Karpas-422 (cell line): Measurements from ENCODE around the gene SKP1. TPM values are rescaled to one million over a fixed set of nuclear protein-coding genes. Genes with fewer than 3 reads are reported as not detected.

Experiments
- DNase-seq: peaks from one replicate; pipeline ENCODE4 v3.0.0-alpha.2; 2015
- H2AFZ ChIP-seq: fragments of 200-600 bp; sonication (generic); 2 replicates; pipeline ENCODE4 v1.6.1; 2014; ENCODE audit warnings: antibody characterized with exemption, low read length, mixed read lengths
- H3K27ac ChIP-seq: fragments of 200-600 bp; sonication (generic); 2 replicates; pipeline ENCODE4 v1.5.1; 2014; ENCODE audit warnings: mild to moderate bottlenecking, low read length, moderate library complexity
- H3K27me3 ChIP-seq: fragments of 200-600 bp; sonication (generic); 2 replicates; pipeline ENCODE4 v1.6.1; 2014; ENCODE audit warnings: low read length, mixed read lengths
- H3K36me3 ChIP-seq: fragments of 200-600 bp; sonication (generic); 2 replicates; pipeline ENCODE4 v1.6.1; 2014; ENCODE audit warnings: low read length, mixed read lengths; ENCODE audit not compliant: insufficient read depth
- H3K4me1 ChIP-seq: fragments of 200-600 bp; sonication (generic); 2 replicates; pipeline ENCODE4 v1.6.1; 2014; ENCODE audit warnings: mild to moderate bottlenecking, low read length, mixed read lengths
- H3K4me2 ChIP-seq: fragments of 200-600 bp; sonication (generic); 2 replicates; pipeline ENCODE4 v1.6.1; 2014; ENCODE audit warnings: low read length, low read depth, mild to moderate bottlenecking; ENCODE audit not compliant: poor library complexity, severe bottlenecking
- H3K4me3 ChIP-seq: fragments of 200-600 bp; sonication (generic); 2 replicates; pipeline ENCODE4 v1.5.1; 2014; ENCODE audit warnings: mild to moderate bottlenecking, antibody characterized with exemption, low read length, mixed read lengths
- H3K79me2 ChIP-seq: fragments of 200-600 bp; sonication (generic); 2 replicates; pipeline ENCODE4 v1.6.1; 2014; ENCODE audit warnings: mild to moderate bottlenecking, low read length, mixed read lengths
- H3K9ac ChIP-seq: fragments of 200-600 bp; sonication (generic); 2 replicates; pipeline ENCODE4 v1.6.0; 2014; ENCODE audit warnings: low read length
- H3K9me2 ChIP-seq: fragments of 200-600 bp; sonication (generic), shearing (Covaris generic); replicated peaks from 2 replicates; pipeline ENCODE4 v1.6.0; 2014; ENCODE audit warnings: mild to moderate bottlenecking, low read length, moderate library complexity; ENCODE audit not compliant: insufficient read depth
- H3K9me3 ChIP-seq: fragments of 300-700, 200-600 bp; sonication (generic); 2 replicates; pipeline ENCODE4 v1.6.1; 2014; ENCODE audit warnings: low read length, mixed read lengths
- H4K20me1 ChIP-seq: fragments of 200-600 bp; sonication (generic); 2 replicates; pipeline ENCODE4 v1.6.1; 2014; ENCODE audit warnings: mild to moderate bottlenecking, antibody characterized with exemption, low read length, low read depth; ENCODE audit not compliant: insufficient read depth
- small RNA-seq: library from RNA; depleted of rRNA; stranded (forward); fragments of <200 nt; gene quantifications from one replicate; pipeline ENCODE3, GENCODE V24; 2014
- total RNA-seq: library from RNA; depleted of rRNA; stranded (reverse); fragments of >200 nt; shearing (Covaris generic); gene quantifications from 2 replicates; pipeline ENCODE4 v1.2.3, GENCODE V29; 2014; ENCODE audit warnings: low replicate concordance; rRNA removed

SKP1 gene
- total RNA-seq, 1 experiment from 2014 or later: 210 TPM

GRCh38 chr5:134099939-134100282 lies 76.8 kb downstream of the SKP1 start:
- Histone ChIP-seq H2AFZ (no peak overlapping the region), H3K27ac (no peak overlapping the region), H3K4me3 (no peak overlapping the region), H3K4me1 (peaks cover 16% of the 10 kb centered on the region), H3K27me3 (no peaks in the 10 kb centered on the region), H3K9ac (no peak overlapping the region), H3K4me2 (peak overlapping the region; percentile 60), H3K36me3 (no peaks in the 10 kb centered on the region), H3K9me3 (no peaks in the 10 kb centered on the region), H4K20me1 (no peaks in the 10 kb centered on the region), H3K9me2 (no peaks in the 10 kb centered on the region), H3K79me2 (no peaks in the 10 kb centered on the region)
- no peak for DNase-seq

- no peak overlapping the region for H2AFZ ChIP-seq
- H3K4me3 ChIP-seq: no peak overlapping the region
- peaks cover 16% of the 10 kb centered on the region for H3K4me1 ChIP-seq
These were observed 77.4 kb downstream of the SKP1 start for GRCh38 chr5:134099288-134099872.

More at GRCh38 chr5:134099288-134099872, 77.4 kb downstream of the SKP1 start:
- Histone ChIP-seq H3K4me2 (no peak overlapping the region), H3K36me3 (no peaks in the 10 kb centered on the region), H4K20me1 (no peaks in the 10 kb centered on the region), H3K79me2 (no peaks in the 10 kb centered on the region), H3K27ac (no peak overlapping the region), H3K9ac (no peak overlapping the region), H3K9me3 (no peaks in the 10 kb centered on the region), H3K27me3 (no peaks in the 10 kb centered on the region), H3K9me2 (no peaks in the 10 kb centered on the region)
- no peak for DNase-seq

Small RNA genes lying within 50 kb of the gene (small RNA-seq; reads per million reads assigned to genes)
- gene MIR3661: not detected

Other genes starting within 250 kb of the SKP1 start
- gene C5orf15, start 208.3 kb downstream of the SKP1 start, total RNA-seq: 20.5 and 57.4 TPM in 2 replicates
- 218 and 303 TPM in 2 replicates for gene VDAC1, start 172.0 kb downstream of the SKP1 start, total RNA-seq
- not detected in 2 replicates for gene TCF7, start 62.3 kb downstream of the SKP1 start, total RNA-seq
- 72.2 and 88.7 TPM in 2 replicates for gene PPP2CA, start 49.1 kb upstream of the SKP1 start, total RNA-seq
- gene CDKL3, start 190.2 kb upstream of the SKP1 start, total RNA-seq: 6.1 TPM in 1 of 2 replicates, not detected in the other
- 47.9 and 113 TPM in 2 replicates for gene UBE2B, start 194.6 kb upstream of the SKP1 start, total RNA-seq
- gene CDKN2AIPNL, start 234.9 kb upstream of the SKP1 start, total RNA-seq: 51.7 and 58.7 TPM in 2 replicates